ENCODE data around the gene ELL3. TPM values are rescaled to one million over a fixed set of nuclear protein-coding genes. Genes with fewer than 3 reads are reported as not detected.
A peak's percentile ranks its signal among the peaks of the same experiment; 100 is the strongest.

ELL3 gene
- total RNA-seq, 1 donor from 2014 or later, result 3.8 TPM

- Histone ChIP-seq H3K4me1 (ENCODE audit: insufficient read depth, low read length) (peaks cover 24% of the 10 kb centered on the region), H4K20me1 (ENCODE audit: insufficient read depth, low read length) (peaks cover 34% of the 10 kb centered on the region), H3K4me3 (ENCODE audit: insufficient read depth, low read depth, low read length) (no peak overlapping the region), H2AFZ (ENCODE audit: low read depth, low read length) (no peak overlapping the region), H3K79me2 (ENCODE audit: insufficient read depth, low read length) (peaks cover 31% of the 10 kb centered on the region), H3K36me3 (ENCODE audit: insufficient read depth, low read length) (peaks cover 33% of the 10 kb centered on the region), H3K4me2 (ENCODE audit: low read length) (no peak overlapping the region), H3K27ac (ENCODE audit: low read depth, low read length) (no peak overlapping the region), H3K27me3 (ENCODE audit: insufficient read depth, low read length) (no peaks in the 10 kb centered on the region), H3K9me3 (ENCODE audit: insufficient read depth, low read depth, low read length) (no peaks in the 10 kb centered on the region), H3K9ac (ENCODE audit: low read length) (no peak overlapping the region)
- Mint-ChIP-seq H3K9me3 (ENCODE audit: unreplicated experiment) (peaks cover 2% of the 10 kb centered on the region), H3K4me1 (ENCODE audit: low read depth, unreplicated experiment) (peaks cover 54% of the 10 kb centered on the region), H3K36me3 (ENCODE audit: low read depth, unreplicated experiment) (peaks cover 32% of the 10 kb centered on the region), H3K4me3 (ENCODE audit: unreplicated experiment) (peak overlapping the region; percentile 100), H3K27me3 (ENCODE audit: low read depth, unreplicated experiment) (no peaks in the 10 kb centered on the region), H3K27ac (ENCODE audit: unreplicated experiment) (peak overlapping the region; percentile 83)
- no peak for TF ChIP-seq CTCF (IDR thresholded peaks at IDR 0.05; ENCODE audit: insufficient read depth, low read depth, low read length)
- no peak for TF ChIP-seq EZH2 (IDR thresholded peaks at IDR 0.05; ENCODE audit: insufficient read depth, low read length)
- FAIRE-seq (no peak), DNase-seq (ENCODE audit: low read depth) (no peak)
Observed at GRCh38 chr15:43799209-43799944, 22.6 kb upstream of the ELL3 start.

GRCh38 chr15:43796566-43796965 is 19.8 kb upstream of the ELL3 start:
- H3K36me3 ChIP-seq (ENCODE audit: insufficient read depth, low read length), result peaks cover 26% of the 10 kb centered on the region
- DNase-seq (ENCODE audit: low read depth), result no peak
- no peak overlapping the region for H3K27ac ChIP-seq (ENCODE audit: low read depth, low read length)
- no peaks in the 10 kb centered on the region for H3K27me3 ChIP-seq (ENCODE audit: insufficient read depth, low read length)
- H3K4me3 ChIP-seq (ENCODE audit: insufficient read depth, low read depth, low read length), result no peak overlapping the region
- Mint-ChIP-seq H3K9me3 (ENCODE audit: unreplicated experiment) (peaks cover 2% of the 10 kb centered on the region), H3K4me1 (ENCODE audit: low read depth, unreplicated experiment) (peaks cover 61% of the 10 kb centered on the region), H3K27ac (ENCODE audit: unreplicated experiment) (peak overlapping the region; percentile 63), H3K27me3 (ENCODE audit: low read depth, unreplicated experiment) (no peaks in the 10 kb centered on the region), H3K4me3 (ENCODE audit: unreplicated experiment) (no peak overlapping the region), H3K36me3 (ENCODE audit: low read depth, unreplicated experiment) (peaks cover 32% of the 10 kb centered on the region)
- no peak overlapping the region for H3K9ac ChIP-seq (ENCODE audit: low read length)
- no peaks in the 10 kb centered on the region for H3K9me3 ChIP-seq (ENCODE audit: insufficient read depth, low read depth, low read length)
- no peak for TF ChIP-seq CTCF (IDR thresholded peaks at IDR 0.05; ENCODE audit: insufficient read depth, low read depth, low read length)
- no peak for TF ChIP-seq EZH2 (IDR thresholded peaks at IDR 0.05; ENCODE audit: insufficient read depth, low read length)
- H3K4me1 ChIP-seq (ENCODE audit: insufficient read depth, low read length), result peaks cover 35% of the 10 kb centered on the region
- H4K20me1 ChIP-seq (ENCODE audit: insufficient read depth, low read length), result peaks cover 50% of the 10 kb centered on the region
- no peak overlapping the region for H3K4me2 ChIP-seq (ENCODE audit: low read length)
- no peak for FAIRE-seq
- H3K79me2 ChIP-seq (ENCODE audit: insufficient read depth, low read length), result peaks cover 49% of the 10 kb centered on the region
- no peak overlapping the region for H2AFZ ChIP-seq (ENCODE audit: low read depth, low read length)

GRCh38 chr15:43795997-43796396 is 19.2 kb upstream of the ELL3 start:
- no peak for FAIRE-seq
- no peak overlapping the region for H2AFZ ChIP-seq (ENCODE audit: low read depth, low read length)
- peaks cover 25% of the 10 kb centered on the region for H3K36me3 ChIP-seq (ENCODE audit: insufficient read depth, low read length)
- no peaks in the 10 kb centered on the region for H3K27me3 ChIP-seq (ENCODE audit: insufficient read depth, low read length)
- no peak overlapping the region for H3K9ac ChIP-seq (ENCODE audit: low read length)
- Mint-ChIP-seq H3K4me1 (ENCODE audit: low read depth, unreplicated experiment) (peaks cover 55% of the 10 kb centered on the region), H3K27ac (ENCODE audit: unreplicated experiment) (no peak overlapping the region), H3K9me3 (ENCODE audit: unreplicated experiment) (peaks cover 2% of the 10 kb centered on the region), H3K4me3 (ENCODE audit: unreplicated experiment) (no peak overlapping the region), H3K36me3 (ENCODE audit: low read depth, unreplicated experiment) (peaks cover 32% of the 10 kb centered on the region), H3K27me3 (ENCODE audit: low read depth, unreplicated experiment) (no peaks in the 10 kb centered on the region)
- H3K4me3 ChIP-seq (ENCODE audit: insufficient read depth, low read depth, low read length), result no peak overlapping the region
- peaks cover 44% of the 10 kb centered on the region for H3K79me2 ChIP-seq (ENCODE audit: insufficient read depth, low read length)
- no peak for DNase-seq (ENCODE audit: low read depth)
- no peaks in the 10 kb centered on the region for H3K9me3 ChIP-seq (ENCODE audit: insufficient read depth, low read depth, low read length)
- TF ChIP-seq EZH2 (IDR thresholded peaks at IDR 0.05; ENCODE audit: insufficient read depth, low read length), result no peak
- TF ChIP-seq CTCF (IDR thresholded peaks at IDR 0.05; ENCODE audit: insufficient read depth, low read depth, low read length), result no peak
- no peak overlapping the region for H3K27ac ChIP-seq (ENCODE audit: low read depth, low read length)
- H3K4me1 ChIP-seq (ENCODE audit: insufficient read depth, low read length), result peaks cover 34% of the 10 kb centered on the region
- H3K4me2 ChIP-seq (ENCODE audit: low read length), result no peak overlapping the region
- peaks cover 49% of the 10 kb centered on the region for H4K20me1 ChIP-seq (ENCODE audit: insufficient read depth, low read length)

All from astrocyte (in vitro differentiated cells and primary cell).